Parathyroid adenoma (tissue), 2 donors: ENCODE measurements around the gene DBNDD1.

Experiments used
- H2AFZ ChIP-seq: fragments of 300-600 bp; sonication (generic); one replicate; pipeline ENCODE4 v1.7.0; 2017; ENCODE audit warnings: antibody characterized with exemption, mild to moderate bottlenecking
- H3K27ac ChIP-seq: fragments of 300-600 bp; sonication (generic); one replicate; pipeline ENCODE4 v1.7.0; 2017
- H3K27me3 ChIP-seq: fragments of 300-600 bp; sonication (generic); one replicate; pipeline ENCODE4 v1.7.0; 2017; ENCODE audit warnings: low read length; ENCODE audit not compliant: control insufficient read depth, insufficient read depth
- H3K36me3 ChIP-seq: fragments of 300-600 bp; sonication (generic); one replicate; pipeline ENCODE4 v1.7.0; 2017; ENCODE audit warnings: low read length; ENCODE audit not compliant: control insufficient read depth, insufficient read depth
- H3K4me1 ChIP-seq: fragments of 300-600 bp; sonication (generic); one replicate; pipeline ENCODE4 v1.7.0; 2017; ENCODE audit warnings: control low read depth
- H3K4me2 ChIP-seq: fragments of 300-600 bp; sonication (generic); one replicate; pipeline ENCODE4 v1.7.0; 2017; ENCODE audit warnings: low read length
- H3K4me3 ChIP-seq: fragments of 300-600 bp; sonication (generic); one replicate; pipeline ENCODE4 v1.7.0; 2017; ENCODE audit warnings: low read depth, low read length
- H3K79me2 ChIP-seq: fragments of 300-600 bp; sonication (generic); one replicate; pipeline ENCODE4 v1.7.0; 2017; ENCODE audit warnings: control low read depth
- H3K9ac ChIP-seq: fragments of 300-600 bp; sonication (generic); one replicate; pipeline ENCODE4 v1.7.0; 2017; ENCODE audit warnings: mild to moderate bottlenecking
- H3K9me3 ChIP-seq: fragments of 300-600 bp; sonication (generic); one replicate; pipeline ENCODE4 v1.7.0; 2017; ENCODE audit warnings: low read length; ENCODE audit not compliant: control insufficient read depth
- CTCF ChIP-seq: fragments of 300-600 bp; sonication (generic); IDR thresholded peaks from one replicate; pipeline ENCODE4 v1.7.0; 2017; ENCODE audit warnings: antibody characterized with exemption, mild to moderate bottlenecking
- donor health status: primary hyperparathyroidism.

The DBNDD1 gene

GRCh38 chr16:90020260-90020837, 1.1 kb upstream of the DBNDD1 start:
- peak overlapping the region; percentile 62 for H3K4me3 ChIP-seq
- no peaks in the 10 kb centered on the region for H3K27me3 ChIP-seq
- H3K79me2 ChIP-seq: peaks cover 9% of the 10 kb centered on the region
- H3K27ac ChIP-seq: peak overlapping the region; percentile 39
- peak overlapping the region; percentile 89 for H3K4me2 ChIP-seq
- peak overlapping the region; percentile 96 for H2AFZ ChIP-seq
- no peak for TF ChIP-seq CTCF
- no peaks in the 10 kb centered on the region for H3K9me3 ChIP-seq
- no peak overlapping the region for H3K9ac ChIP-seq
- peaks cover 14% of the 10 kb centered on the region for H3K4me1 ChIP-seq
- no peaks in the 10 kb centered on the region for H3K36me3 ChIP-seq

DNA sequence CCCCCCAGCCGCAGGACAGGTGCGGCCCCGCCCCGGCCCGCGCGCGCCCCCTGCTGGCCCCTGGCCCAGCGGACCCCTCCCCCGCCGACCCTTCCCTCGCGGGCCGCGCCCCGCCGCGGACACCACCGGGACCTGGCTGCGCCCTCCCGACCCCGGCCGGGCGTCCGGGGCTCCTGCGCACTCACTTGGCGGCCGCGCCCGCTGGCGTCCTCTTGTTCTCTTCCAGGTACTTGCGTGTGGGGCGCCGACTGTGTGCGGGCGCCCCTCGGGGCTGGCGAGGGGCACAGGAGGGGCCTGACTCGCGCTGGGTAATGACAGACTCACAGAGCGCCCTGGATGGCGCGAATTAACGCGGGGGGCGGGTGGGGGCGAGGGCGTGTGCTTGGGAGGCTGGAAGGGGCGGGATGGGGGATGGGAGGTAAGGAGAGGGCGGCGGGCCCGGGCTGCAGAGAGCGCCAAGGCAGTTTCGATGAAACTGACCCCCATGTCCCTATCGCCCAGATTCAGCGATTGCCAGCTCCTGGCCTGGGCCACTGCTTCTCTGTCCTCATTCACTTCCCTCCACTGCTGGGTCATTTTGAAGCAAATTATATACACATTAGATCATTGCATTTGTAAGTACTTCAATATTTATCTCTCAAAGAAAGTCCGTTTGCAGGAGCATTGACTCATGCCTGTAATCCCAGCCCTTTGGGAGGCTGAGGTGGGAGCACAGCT, 445 bp upstream of the DBNDD1 start:
- Histone ChIP-seq H3K9ac (peak overlapping the region; percentile 84), H3K79me2 (peaks cover 9% of the 10 kb centered on the region), H3K4me1 (peaks cover 14% of the 10 kb centered on the region), H3K27ac (peak overlapping the region; percentile 39), H3K36me3 (no peaks in the 10 kb centered on the region), H3K4me3 (peak overlapping the region; percentile 62), H3K27me3 (no peaks in the 10 kb centered on the region), H3K9me3 (no peaks in the 10 kb centered on the region), H2AFZ (peak overlapping the region; percentile 96), H3K4me2 (peak overlapping the region; percentile 89)
- peak; percentile 26 for TF ChIP-seq CTCF

DNA sequence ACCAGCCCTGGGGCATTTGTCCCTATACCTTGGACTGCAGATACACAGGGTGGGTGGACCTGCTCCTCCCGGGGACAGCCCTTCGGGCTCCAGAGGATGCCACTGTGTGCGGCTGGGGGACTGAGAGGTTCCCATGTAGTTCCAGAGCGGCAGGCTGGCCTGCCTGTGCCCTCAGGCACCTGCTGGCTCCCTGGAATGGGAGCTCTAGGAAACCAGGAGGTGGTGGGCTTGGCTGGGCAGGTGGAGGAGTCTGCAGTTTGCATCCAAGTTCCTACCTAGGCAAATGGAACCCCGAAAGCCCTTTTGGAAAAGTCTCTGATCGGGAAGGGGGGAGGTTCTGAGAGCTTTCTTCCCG, 982 bp downstream of the DBNDD1 start:
- Histone ChIP-seq H2AFZ (peak overlapping the region; percentile 91), H3K9me3 (no peaks in the 10 kb centered on the region), H3K4me2 (peak overlapping the region; percentile 86), H3K36me3 (no peaks in the 10 kb centered on the region), H3K27ac (no peak overlapping the region), H3K4me3 (peak overlapping the region; percentile 54), H3K79me2 (peaks cover 7% of the 10 kb centered on the region), H3K4me1 (peaks cover 11% of the 10 kb centered on the region), H3K9ac (no peak overlapping the region), H3K27me3 (no peaks in the 10 kb centered on the region)
- TF ChIP-seq CTCF: no peak

DNA sequence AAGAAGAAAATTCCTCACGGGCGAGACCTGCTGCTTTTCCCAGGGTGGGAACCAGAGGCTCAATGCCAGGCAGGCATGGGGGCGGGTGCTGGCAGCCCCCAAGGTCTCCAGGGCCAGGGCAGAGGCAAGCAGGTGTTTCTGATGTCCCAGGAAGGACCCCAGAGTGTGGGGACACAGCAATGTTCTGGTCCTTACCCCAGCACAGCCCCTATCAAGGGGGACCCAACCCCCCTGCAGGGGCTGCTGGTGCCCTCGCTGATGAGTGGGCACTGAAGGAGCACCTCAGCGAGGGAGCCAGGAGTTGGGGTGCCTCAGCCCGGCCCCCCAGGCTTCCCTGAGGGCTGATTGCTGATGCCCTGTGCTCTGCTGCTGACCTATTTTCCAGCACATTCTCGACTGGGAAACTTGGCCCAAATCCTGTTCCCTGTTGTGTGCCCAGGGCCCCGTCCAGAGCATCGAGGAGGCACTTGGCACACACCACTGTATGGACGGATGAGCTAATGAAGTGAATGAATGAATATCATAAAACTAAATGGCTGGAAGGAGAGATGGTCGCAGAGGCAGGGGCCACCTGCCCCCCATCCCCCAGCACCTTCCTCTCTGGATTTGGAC, 2.8 kb downstream of the DBNDD1 start:
- H3K4me3 ChIP-seq: no peak overlapping the region
- no peak for TF ChIP-seq CTCF
- no peaks in the 10 kb centered on the region for H3K27me3 ChIP-seq
- no peak overlapping the region for H3K27ac ChIP-seq
- no peak overlapping the region for H3K4me2 ChIP-seq
- no peaks in the 10 kb centered on the region for H3K36me3 ChIP-seq
- no peak overlapping the region for H3K9ac ChIP-seq
- peaks cover 3% of the 10 kb centered on the region for H3K79me2 ChIP-seq
- no peak overlapping the region for H2AFZ ChIP-seq
- H3K4me1 ChIP-seq: peaks cover 11% of the 10 kb centered on the region
- no peaks in the 10 kb centered on the region for H3K9me3 ChIP-seq
